Lower leg skin (tissue), 3 donors: ENCODE results near the gene PIERCE2.

Experiments
- POLR2A ChIP-seq, 2 donors: fragments of 450-650 bp; IDR thresholded peaks; one replicate each; pipeline ENCODE4 v1.6.1; 2016 to 2017; ENCODE audit warnings: antibody characterized with exemption in 2 of 2, mild to moderate bottlenecking in 1 of 2, moderate library complexity in 1 of 2
- TF ChIP-seq, protein P1 (sequence below), 3 donors: fragments of 450-650 bp; IDR thresholded peaks; one replicate each; pipeline ENCODE4 v1.5.1; 2016; ENCODE audit warnings: antibody characterized with exemption in 3 of 3, mild to moderate bottlenecking in 3 of 3, moderate library complexity in 2 of 3

DNA sequence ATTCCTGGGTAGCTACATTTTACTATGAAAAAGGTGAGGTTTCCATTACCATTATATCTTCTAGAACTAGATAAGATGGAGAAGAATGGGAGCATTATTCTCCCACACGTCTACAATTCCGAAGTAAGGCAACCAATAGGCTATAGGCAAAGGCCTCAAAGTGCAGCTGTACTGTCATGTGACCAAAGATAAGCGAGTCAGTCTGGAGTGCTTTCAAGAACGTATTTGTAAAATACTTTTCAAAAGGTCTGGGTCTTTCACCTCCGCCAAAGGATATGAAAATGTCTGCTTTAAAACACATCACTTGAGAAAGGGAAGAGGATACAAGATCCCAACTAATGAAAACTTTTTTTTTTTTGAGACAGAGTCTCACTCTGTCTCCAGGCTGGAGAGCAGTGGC is 10.1 kb upstream of the PIERCE2 start:
- TF ChIP-seq, protein P1, sequence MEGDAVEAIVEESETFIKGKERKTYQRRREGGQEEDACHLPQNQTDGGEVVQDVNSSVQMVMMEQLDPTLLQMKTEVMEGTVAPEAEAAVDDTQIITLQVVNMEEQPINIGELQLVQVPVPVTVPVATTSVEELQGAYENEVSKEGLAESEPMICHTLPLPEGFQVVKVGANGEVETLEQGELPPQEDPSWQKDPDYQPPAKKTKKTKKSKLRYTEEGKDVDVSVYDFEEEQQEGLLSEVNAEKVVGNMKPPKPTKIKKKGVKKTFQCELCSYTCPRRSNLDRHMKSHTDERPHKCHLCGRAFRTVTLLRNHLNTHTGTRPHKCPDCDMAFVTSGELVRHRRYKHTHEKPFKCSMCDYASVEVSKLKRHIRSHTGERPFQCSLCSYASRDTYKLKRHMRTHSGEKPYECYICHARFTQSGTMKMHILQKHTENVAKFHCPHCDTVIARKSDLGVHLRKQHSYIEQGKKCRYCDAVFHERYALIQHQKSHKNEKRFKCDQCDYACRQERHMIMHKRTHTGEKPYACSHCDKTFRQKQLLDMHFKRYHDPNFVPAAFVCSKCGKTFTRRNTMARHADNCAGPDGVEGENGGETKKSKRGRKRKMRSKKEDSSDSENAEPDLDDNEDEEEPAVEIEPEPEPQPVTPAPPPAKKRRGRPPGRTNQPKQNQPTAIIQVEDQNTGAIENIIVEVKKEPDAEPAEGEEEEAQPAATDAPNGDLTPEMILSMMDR (IDR thresholded peaks at IDR 0.05) = no peak
- TF ChIP-seq POLR2A (IDR thresholded peaks at IDR 0.05) = no peak
